Measurements from ENCODE around the gene PTPRG.

Gene PTPRG

GRCh38 chr3:61866961-61867461 lies 305.6 kb downstream of the PTPRG start:
- DNase-seq (ENCODE audit: low read depth), result no peak

GRCh38 chr3:61868499-61868898 lies 307.1 kb downstream of the PTPRG start:
- no peak for DNase-seq (ENCODE audit: low read depth)

GRCh38 chr3:61869371-61869770 lies 308.0 kb downstream of the PTPRG start:
- no peak for DNase-seq (ENCODE audit: low read depth)

- no peak for DNase-seq (ENCODE audit: low read depth)
Observed at GRCh38 chr3:61871644-61872043, 310.3 kb downstream of the PTPRG start.

GRCh38 chr3:61872077-61872706 lies 310.8 kb downstream of the PTPRG start:
- DNase-seq (ENCODE audit: low read depth), result no peak

GRCh38 chr3:61875046-61875844 lies 313.9 kb downstream of the PTPRG start:
- no peak for DNase-seq (ENCODE audit: low read depth)

- no peak for DNase-seq (ENCODE audit: low read depth)
Observed at GRCh38 chr3:61875976-61876671, 314.8 kb downstream of the PTPRG start.

GRCh38 chr3:61876797-61877196 lies 315.4 kb downstream of the PTPRG start:
- DNase-seq (ENCODE audit: low read depth), result no peak

GRCh38 chr3:61877359-61878138 lies 316.2 kb downstream of the PTPRG start:
- DNase-seq (ENCODE audit: low read depth), result no peak

GRCh38 chr3:61882253-61882652 lies 320.9 kb downstream of the PTPRG start:
- no peak for DNase-seq (ENCODE audit: low read depth)

GRCh38 chr3:61884794-61885193 lies 323.4 kb downstream of the PTPRG start:
- no peak for DNase-seq (ENCODE audit: low read depth)

- no peak for DNase-seq (ENCODE audit: low read depth)
Observed at GRCh38 chr3:61885414-61885813, 324.0 kb downstream of the PTPRG start.

GRCh38 chr3:61887206-61887605 lies 325.8 kb downstream of the PTPRG start:
- no peak for DNase-seq (ENCODE audit: low read depth)

GRCh38 chr3:61889259-61889658 lies 327.9 kb downstream of the PTPRG start:
- DNase-seq (ENCODE audit: low read depth), result no peak

GRCh38 chr3:61890167-61890566 lies 328.8 kb downstream of the PTPRG start:
- DNase-seq (ENCODE audit: low read depth), result no peak

- DNase-seq (ENCODE audit: low read depth), result no peak
Observed at GRCh38 chr3:61890586-61890985, 329.2 kb downstream of the PTPRG start.

GRCh38 chr3:61892891-61893290 lies 331.5 kb downstream of the PTPRG start:
- no peak for DNase-seq (ENCODE audit: low read depth)

GRCh38 chr3:61893840-61894566 lies 332.6 kb downstream of the PTPRG start:
- DNase-seq (ENCODE audit: low read depth), result no peak

- DNase-seq (ENCODE audit: low read depth), result no peak
Observed at GRCh38 chr3:61894988-61895935, 333.9 kb downstream of the PTPRG start.

- DNase-seq (ENCODE audit: low read depth), result no peak
Observed at GRCh38 chr3:61896251-61896650, 334.9 kb downstream of the PTPRG start.

All from stimulated activated CD8-positive, alpha-beta memory T cell treated with anti-CD3 and anti-CD28 coated beads, Interleukin-15, amount 100 ng/mL, for 24 hours (primary cell).